Breast epithelium (tissue), 3 donors: ENCODE results near the gene TST.

Source experiments
- POLR2A ChIP-seq: fragments of 450-650 bp; IDR thresholded peaks from one replicate; pipeline ENCODE4 v1.6.1; 2016; ENCODE audit warnings: antibody characterized with exemption, mild to moderate bottlenecking, moderate library complexity
- POLR2AphosphoS5 ChIP-seq, 3 donors: sonication (generic); formaldehyde crosslinking; IDR thresholded peaks; one replicate each; pipeline ENCODE4 v1.6.1; 2017; ENCODE audit warnings: antibody characterized with exemption in 3 of 3
- TF ChIP-seq, protein P1 (sequence below), 3 donors: fragments of 450-650 bp; IDR thresholded peaks; one replicate each; pipeline ENCODE4 v1.5.1; 2016 to 2017; ENCODE audit warnings: antibody characterized with exemption in 3 of 3, mild to moderate bottlenecking in 3 of 3, moderate library complexity in 3 of 3

- TF ChIP-seq, protein P1, sequence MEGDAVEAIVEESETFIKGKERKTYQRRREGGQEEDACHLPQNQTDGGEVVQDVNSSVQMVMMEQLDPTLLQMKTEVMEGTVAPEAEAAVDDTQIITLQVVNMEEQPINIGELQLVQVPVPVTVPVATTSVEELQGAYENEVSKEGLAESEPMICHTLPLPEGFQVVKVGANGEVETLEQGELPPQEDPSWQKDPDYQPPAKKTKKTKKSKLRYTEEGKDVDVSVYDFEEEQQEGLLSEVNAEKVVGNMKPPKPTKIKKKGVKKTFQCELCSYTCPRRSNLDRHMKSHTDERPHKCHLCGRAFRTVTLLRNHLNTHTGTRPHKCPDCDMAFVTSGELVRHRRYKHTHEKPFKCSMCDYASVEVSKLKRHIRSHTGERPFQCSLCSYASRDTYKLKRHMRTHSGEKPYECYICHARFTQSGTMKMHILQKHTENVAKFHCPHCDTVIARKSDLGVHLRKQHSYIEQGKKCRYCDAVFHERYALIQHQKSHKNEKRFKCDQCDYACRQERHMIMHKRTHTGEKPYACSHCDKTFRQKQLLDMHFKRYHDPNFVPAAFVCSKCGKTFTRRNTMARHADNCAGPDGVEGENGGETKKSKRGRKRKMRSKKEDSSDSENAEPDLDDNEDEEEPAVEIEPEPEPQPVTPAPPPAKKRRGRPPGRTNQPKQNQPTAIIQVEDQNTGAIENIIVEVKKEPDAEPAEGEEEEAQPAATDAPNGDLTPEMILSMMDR (IDR thresholded peaks at IDR 0.05), result no peak
- no peak for TF ChIP-seq POLR2AphosphoS5 (IDR thresholded peaks at IDR 0.05)
- no peak for TF ChIP-seq POLR2A
Measured at GRCh38 chr22:36998620-36999351, 20.5 kb downstream of the TST start.
